GM19467 (cell line): Measurements from ENCODE around the gene RILPL1.
A peak's percentile ranks its signal among the peaks of the same experiment; 100 is the strongest.
"Not testable (repeated sequence)": the region's sequence is repeated elsewhere in the genome, so short reads cannot be mapped to it uniquely, and the experiment has no call there.

Source experiments
- ATAC-seq: cut with Tn5 transposase; IDR thresholded peaks from one replicate; pipeline ENCODE4 v1.9.1; 2021; ENCODE audit warnings: mild to moderate bottlenecking, moderate library complexity; ENCODE audit not compliant: unreplicated experiment

The RILPL1 gene

GRCh38 chr12:123433615-123434014 is 99.9 kb downstream of the RILPL1 start:
- no peak for ATAC-seq

- not testable (repeated sequence) for ATAC-seq
These were observed 101.3 kb downstream of the RILPL1 start for GRCh38 chr12:123431951-123432817.

GRCh38 chr12:123429101-123429500 is 104.4 kb downstream of the RILPL1 start:
- ATAC-seq = not testable (repeated sequence)

GRCh38 chr12:123428591-123428990 is 104.9 kb downstream of the RILPL1 start:
- no peak for ATAC-seq

- peak; percentile 93 for ATAC-seq
These were observed 106.3 kb downstream of the RILPL1 start for GRCh38 chr12:123427036-123427769.

GRCh38 chr12:123421314-123421713 is 112.2 kb downstream of the RILPL1 start:
- ATAC-seq = no peak
